Dedifferentiated amniotic fluid mesenchymal stem cell (primary cell): ENCODE data around the gene NR2C2.

ENCODE experiments used
- DNase-seq: peaks from one replicate; pipeline ENCODE4 v3.0.0-alpha.2; 2016; ENCODE audit errors: extremely low spot score

NR2C2 gene

DNA sequence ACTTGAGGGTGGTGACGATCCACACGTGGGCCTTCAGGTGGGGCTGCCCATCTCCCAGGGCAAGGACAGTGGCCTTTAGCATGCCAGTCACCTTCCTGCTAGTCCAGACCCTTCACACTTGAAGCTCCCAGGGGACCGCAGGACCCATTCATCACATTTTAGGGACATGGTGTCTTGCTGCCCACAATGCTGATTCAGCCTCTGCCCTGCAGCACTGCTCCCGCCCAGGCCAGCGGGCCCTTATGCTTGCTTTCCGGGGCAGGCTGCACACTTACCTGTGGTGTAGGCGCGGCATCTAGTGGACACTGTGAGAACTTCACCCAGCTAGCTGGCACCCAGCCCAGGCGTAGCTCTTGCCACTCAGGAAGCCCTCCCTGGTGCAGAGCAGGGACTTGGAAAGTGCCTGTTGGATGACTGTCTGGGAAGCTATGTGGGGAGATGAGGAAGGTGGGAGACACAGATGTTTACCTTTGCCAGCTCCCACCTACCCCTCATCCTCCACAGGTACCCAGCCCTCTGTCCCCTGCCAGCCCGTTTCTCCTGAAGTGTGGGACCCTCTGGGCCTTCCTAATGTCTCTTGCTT, 26.3 kb upstream of the NR2C2 start:
- peak; percentile 74 for DNase-seq

DNA sequence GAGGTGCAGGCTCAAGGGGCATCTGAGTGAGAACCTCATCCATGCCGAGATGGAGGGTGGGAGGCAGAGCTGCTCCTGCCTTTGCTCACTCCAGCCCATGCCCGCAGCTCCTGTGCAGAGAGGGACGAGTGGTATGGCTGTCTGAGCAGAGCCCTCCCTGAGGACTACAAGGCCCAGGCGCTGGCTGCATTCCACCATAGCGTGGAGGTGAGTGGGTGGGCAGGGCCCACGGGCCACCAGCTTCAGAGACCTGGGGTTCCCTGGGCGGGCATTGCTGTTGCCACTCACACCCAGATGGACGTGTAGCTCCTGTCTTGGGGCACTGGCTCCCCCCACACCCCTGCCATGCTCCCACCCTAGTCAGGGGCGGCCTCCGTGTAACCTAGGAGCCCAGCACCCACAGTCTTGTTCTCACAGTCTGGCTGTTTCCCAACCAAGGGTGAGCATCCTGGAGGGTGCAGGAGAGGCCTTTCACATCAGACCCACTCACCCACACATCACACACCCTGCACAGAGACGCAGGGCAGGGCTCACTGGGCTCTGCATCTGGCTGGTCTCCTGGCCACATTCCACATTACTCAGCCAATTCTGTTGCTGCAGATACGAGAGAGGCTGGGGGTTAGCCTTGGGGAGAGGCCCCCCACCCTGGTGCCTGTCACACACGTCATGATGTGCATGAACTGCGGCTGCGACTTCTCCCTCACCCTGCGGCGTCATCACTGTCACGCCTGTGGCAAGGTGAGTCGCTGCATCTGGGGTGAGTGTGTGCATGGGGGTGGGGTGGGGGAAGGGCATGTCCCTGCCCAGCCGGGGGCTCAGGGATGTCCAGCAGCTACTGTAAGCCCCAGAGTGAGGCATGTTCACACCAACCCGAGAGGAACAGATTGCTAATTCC, 25.3 kb upstream of the NR2C2 start:
- DNase-seq = no peak

DNA sequence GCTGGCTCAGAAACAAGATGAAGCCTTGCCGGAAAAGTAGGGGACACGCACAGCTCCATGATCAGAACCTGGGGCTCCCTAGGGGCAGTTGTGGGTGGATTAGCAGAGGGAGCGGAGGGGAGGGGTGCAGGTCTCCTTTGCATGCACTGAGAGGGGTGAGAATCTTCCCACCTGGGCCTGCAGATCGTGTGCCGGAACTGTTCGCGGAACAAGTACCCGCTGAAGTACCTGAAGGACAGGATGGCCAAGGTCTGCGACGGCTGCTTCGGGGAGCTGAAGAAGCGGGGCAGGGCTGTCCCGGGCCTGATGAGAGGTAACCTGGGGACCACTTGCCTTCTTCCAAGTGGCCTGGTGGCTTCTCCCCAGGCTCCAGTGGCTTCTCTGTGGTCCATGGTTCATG, 24.5 kb upstream of the NR2C2 start:
- DNase-seq = no peak

DNA sequence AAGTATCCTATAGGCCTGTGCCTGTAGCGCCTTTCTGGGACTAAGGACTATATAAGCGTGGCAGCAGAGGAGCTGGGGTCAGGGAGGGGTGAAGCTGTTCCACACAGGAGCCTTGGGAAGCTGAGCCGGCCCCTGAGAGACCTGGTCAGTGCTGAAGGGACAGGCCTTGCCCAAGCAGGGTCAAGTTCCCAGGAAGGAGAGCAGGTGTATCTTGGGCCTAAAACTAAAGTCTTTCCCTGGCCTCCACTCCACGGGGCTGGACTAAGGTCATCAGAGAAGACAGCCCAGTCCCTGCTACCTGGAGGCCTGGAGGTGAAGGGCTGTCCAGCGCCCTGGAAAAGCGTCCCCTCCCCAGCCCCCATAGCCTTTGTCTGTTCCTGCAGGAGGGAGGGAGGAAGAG, 23.9 kb upstream of the NR2C2 start:
- no peak for DNase-seq

DNA sequence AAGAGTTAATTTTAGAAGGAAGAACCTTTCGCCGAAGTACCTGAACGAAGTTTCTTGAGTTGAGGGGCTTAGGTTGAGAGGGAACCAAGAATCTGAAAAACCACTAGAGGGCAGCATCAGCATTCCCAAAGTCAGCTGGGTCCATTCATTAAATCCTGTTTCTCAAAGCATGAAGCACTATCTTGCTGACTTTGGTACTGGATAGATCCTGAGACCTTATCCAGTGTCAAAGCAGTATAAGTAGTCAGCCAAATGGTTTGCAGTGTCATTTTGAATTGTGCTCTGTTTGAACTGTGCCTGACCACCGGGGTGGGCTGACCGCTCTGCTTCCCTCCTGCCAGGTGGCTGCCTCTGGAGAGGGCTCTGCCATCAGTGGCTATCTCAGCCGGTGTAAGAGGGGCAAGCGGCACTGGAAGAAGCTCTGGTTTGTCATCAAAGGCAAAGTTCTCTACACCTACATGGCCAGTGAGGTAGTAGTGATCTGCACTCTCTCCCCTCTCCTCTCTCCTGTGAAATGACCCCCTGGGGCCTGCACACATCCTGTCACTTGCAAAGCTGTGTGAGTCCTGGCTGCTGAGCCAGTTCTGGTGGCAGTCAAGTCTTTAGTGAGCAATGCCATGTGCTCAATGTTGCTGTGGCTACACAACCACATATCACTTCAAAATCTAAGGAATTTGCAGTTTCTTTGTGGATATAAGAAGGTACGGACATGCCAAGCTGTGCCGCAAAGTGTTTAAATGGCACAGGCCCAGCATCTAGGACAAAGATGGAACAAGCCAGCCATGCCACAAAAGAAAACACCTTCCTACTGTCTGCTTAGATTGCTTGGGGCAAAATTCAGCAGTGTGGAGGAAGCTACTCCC, 21.4 kb upstream of the NR2C2 start:
- DNase-seq = peak; percentile 77

DNA sequence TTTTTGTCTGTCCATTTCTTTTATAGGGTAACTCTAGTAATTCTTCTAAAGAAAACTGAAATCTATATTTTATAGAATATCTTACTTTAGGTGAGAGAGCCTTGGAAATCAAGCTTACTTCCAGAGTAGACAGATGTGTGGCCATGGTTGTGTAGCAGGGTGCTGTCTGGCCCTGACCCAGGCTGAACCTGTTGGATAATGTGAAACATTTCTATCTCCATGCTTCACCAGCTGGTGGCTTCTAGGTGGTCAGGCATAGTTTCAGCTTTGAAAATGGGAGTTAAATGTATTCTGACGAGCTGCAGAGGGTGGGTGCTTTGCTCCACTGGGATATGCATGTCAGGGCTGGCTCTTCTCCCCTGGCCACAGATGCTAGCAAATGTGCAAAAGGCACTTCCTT, 20.8 kb upstream of the NR2C2 start:
- no peak for DNase-seq

DNA sequence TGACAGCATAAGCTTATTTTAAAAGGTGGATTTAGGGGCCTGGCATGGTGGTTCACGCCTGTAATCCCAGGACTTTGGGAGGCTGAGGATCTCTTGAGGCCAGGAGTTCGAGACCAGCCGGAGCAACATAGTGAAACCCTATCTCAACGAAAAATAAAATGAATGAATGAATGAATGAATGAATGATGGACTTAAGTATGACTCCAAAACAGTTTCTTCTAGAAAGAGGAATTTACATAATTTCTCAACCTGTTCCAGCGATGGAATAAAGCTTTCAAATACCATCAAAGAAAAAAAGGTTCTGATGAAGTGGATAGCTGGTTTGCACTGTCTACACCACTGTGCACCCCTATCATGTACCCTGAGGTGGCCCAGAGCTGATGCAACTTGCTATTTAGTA, 20.1 kb upstream of the NR2C2 start:
- no peak for DNase-seq

DNA sequence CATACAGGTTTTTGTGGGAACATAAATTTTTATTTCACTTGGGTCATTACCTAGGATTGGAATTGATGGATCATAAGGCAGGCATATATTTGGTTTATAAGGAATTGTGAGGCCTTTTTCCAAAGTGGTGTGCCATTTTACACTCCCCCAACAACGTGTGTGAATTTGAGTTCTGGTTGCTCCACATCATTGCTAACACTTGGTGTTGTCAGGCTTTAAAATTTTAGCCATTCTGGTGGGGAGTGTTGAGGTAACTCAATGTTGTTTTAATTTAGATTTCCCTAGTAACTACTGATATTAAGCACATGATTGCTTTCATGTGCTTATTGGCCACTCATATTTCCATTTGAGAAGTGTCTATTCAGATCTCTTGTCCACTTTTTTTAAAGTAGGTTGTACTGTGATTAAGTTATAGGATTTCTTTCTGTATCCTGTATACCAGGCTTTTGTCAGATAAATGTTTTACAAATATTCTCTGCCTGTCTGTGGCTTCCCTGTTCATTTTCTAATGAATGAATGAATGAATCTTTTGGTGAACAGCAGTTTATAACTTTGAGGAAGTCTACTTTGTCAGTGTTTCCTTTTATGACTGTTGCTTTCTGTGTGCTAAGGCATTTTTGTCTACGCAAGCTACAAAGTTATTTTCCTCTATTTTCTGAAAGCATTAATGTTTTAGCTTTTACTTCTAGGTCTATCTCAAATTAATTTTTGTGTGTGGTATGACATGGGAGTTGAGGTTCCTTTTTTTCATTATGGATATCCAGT, 17.9 kb upstream of the NR2C2 start:
- DNase-seq = no peak

DNA sequence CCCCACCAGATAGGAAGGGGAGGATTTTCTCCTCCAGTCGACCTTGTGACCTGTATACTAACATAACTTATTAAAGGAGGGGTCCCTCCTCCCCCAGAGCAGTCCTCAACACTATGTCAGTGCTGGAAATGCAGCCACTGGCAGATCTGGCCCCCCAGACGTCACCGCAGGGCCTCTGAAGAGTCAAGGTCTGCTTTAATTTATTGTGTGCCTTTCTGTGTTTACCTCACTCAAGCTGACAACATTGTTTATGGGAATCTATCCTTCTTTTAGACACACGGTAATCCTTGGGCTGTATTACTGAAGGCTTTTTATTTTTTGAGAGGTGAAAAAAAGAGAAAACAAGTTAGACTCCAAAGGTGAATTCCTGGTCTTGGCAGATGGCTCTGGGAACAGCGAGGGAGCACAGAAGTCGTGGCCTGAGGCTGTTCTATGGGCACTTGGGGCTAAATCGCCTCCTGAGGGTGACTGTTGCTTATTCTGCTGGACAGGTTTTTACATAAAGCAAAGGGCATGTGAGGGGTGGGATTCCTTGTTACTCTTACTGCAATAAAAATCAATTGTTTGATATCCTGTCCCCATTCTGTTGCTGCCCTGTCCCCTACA, 13.5 kb upstream of the NR2C2 start:
- no peak for DNase-seq

DNA sequence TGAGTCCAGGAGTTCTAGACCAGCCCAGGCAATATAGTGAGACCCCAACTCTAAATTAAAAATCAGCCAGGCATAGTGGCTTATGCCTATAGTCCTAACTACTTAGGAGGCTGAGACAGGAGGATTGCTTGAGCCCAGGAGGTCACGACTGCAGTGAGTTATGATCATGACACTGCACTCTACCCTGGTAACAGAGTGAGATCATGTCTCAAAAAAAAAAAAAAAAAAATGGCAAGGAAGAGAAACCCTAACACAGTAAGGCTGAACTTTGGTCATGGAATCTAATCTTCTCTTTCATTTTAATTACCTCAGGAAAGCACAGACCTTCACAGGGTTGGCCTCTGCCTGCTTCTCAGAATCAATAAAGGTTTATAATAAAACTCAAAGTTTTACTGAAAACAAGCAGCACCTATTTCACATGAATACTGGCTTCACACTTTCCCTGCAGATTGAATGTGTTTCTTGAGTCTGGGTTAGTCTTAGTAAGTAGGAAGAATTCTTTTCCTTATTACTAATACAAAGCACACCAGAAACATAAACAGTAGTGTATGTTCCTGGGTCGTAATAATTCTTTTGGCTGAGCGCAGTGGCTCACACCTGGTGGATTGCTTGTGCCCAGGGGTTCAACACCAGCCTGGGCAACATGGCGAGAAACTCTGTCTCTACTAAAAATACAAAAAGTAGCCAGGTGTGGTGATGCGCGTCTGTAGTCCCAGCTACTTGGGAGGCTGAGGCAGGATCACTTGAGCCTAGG, 11.6 kb upstream of the NR2C2 start:
- no peak for DNase-seq

DNA sequence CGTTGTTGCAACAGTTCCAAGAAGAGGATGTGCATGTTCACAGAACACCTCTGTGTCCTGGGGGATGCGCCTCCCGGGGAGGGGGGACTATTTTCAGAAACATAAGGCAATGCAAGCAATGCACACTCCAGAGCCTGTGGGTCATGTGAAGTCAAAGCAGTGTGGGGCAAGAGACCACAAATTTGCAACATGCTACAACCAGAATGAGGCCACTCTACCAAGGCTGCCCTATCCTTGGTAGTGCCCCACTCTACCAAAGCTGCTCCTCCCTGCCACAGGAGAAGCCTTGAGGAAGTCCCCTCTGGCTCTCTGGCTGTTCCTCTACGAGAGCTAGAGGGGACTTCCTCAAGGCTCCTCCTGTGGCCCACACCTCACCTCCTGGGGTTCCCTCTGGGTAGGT, 8.4 kb upstream of the NR2C2 start:
- no peak for DNase-seq

DNA sequence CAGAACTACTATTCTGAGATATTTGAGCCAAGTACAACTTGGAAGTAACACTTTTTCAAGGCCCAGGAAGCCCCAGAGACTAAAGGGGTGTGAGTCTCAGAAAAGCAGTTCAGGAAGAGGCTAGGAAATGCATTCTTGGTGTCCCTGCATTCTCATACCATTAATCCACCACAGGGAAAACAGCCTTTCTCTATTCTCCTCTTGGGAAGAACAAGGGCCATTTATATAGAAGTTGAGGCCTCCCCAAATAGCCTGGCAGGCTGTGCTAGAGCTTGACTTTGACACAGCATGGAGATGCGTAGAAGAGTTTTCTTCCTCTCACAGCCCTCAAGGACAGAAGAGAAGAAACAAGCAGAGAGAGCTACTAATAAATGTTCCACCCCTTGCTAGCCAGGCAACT, 5.5 kb upstream of the NR2C2 start:
- no peak for DNase-seq

DNA sequence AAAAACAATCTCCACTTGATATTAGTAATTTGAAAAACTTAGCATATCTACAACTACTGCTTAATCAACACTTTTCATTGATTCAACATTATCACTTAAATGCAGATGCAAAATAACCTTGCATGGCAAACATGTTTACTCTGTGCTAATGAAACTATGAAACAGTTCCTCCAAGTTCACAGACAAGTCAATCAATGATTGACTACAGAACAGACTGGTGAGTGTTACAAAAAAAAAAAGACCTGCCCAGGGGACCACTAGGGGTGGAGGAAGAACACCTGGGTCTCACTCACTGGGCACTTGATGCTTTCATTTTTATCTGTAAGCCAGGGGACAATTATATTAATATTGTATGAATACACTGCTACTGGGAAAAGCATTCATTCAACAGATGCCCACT, 4.3 kb upstream of the NR2C2 start:
- DNase-seq = no peak

DNA sequence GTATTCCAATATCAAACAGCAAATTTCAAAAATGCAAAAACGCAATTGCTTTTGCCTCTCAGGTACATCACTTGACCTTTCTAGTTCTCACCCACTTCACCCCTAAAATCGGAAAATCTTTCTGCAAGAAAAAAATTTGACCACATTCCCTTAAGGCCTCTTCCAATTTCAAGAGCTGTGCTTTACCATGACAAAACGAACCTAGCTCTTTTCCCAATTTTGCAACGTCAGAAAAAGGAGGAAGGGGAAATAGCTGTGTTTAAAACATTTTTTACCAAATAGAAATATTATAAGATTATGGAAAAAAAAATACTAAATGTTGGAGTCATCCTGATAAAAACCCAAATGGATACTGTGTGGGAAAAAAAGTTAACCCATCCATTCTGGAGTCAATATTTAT, 1.1 kb upstream of the NR2C2 start:
- no peak for DNase-seq

DNA sequence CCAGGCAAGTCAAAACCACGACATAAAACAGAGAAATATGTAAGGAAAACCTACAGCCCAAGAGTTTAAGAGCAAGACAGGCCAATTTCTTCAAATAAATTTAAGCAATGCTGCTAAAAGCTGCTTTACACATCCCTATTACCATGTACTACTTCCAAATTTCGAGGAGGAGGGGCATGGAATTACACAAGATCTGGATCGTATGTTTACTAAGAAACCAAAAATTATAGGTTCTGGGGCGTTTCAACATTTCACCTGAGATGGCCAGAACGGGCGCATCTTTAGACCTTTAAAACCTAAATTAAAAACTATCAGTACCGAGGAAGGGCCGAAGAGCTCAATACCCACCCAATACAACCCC, 664 bp upstream of the NR2C2 start:
- DNase-seq = no peak

DNA sequence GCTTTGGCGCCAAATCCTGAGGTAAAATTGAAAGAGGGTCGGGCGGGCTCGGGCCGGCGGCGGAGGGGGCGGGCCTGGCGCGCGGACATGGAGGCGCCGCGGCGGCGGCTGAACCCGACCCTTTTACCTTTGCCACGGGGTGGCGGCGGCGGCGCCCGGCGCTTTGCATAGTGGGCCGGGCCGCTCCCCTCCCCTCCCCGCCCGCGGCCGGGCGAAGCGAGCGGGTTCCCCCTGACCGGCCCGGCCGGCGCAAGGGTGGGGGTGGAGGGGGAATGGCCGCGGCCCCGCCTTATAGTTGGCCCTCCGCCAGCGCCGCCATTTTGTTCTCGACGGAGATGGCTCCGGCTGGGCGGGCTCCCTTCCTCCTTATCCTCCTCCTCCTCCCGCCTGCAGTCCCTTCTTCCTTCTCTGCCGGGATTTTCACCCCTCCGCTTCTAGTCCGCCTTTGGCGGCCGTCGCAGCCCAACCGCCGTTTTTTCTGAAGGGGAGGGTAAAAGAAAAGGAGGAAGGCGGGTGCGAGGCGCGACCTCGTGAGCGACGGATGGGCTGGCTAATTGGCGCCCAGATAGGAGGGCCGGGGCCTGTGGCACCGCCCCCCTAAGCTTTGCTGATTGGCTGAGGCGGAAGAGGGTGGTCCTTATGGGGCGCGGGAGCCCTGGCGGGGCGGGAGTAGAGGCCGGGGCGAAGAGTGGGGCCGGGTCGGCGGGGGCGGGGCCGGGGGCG, 664 bp downstream of the NR2C2 start:
- DNase-seq = peak; percentile 95

DNA sequence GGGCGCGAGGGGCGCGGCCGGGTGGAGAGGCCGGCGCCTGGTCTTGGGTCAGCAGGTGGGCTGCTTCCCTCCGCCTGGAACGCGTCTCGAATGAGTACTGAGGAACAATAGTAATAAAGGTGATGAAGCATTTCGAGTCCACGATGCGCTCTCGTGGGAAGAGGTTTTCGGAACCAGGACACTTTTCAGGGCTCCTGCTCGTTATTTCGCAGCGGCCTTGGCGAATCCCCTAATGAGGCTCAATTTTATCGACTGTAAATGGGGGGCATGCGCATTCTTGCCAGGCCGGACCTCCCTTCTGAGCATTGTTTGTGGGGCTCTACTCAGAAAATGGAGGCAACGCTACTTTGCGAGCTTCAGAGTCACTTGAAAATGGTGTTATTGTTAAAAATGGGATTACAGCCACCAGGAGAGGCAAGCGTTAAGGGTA, 1.2 kb downstream of the NR2C2 start:
- no peak for DNase-seq

DNA sequence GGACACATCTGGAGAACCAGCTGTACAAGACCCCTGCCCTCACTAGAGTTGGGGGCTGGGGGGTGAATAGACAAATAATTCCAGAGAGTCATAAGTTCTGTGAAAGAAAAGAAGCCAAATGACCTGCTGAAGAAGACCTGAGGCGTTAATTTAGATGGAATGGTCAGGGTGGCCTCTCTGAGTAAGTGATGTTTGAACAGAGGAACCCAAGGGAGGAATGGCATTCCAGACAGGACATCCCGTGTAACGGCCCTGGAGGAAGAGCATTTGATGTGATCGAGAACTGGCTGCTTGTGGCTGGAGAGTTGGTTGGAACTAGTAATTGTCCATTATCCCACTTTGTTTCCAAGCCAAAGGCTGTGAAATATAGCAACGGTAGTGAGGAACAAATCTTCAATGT, 1.7 kb downstream of the NR2C2 start:
- no peak for DNase-seq

DNA sequence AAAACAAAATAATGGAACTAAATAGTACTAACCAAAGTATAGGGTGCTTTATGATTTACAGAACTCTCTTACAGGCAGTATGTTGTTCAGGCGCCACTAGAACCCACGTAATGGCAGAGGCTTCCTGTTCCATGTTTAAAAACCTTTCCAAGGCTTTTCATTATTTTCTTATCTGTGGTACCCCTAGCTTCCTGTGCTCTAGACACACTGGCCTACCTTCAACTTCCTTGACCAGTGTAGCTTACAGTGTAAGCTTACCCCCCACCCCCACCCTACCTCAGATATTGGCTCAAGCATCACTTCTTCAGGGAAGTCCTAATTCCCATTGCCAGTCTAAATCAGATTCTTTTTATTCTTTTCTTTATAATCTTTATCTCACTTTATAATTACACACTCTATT, 2.9 kb downstream of the NR2C2 start:
- no peak for DNase-seq

DNA sequence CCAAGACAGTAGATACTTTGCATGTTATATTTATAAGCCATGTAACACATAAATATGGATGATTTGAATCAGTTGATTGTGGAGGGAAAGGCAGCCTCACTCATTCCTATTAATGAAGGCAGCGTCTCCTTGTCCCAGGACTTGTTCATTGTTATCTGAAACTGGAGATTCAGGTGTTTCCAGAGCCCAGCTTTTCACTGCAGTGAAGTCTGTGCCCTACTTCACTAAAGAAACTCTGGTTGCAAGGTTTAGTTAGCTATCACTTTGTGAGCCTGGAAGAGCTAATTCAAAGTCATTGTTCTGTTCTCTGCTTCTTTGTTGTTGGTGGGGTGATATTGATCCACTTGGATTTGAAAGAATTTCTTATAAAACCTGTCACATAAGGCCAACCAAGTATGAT, 9.8 kb downstream of the NR2C2 start:
- no peak for DNase-seq
